Measurements from ENCODE around the gene ZNF667.

ZNF667 gene

GRCh38 chr19:56476651-56477428 lies at the start of gene ZNF667:
TSS of gene ZNF667 (minus strand) at chr19:56477345. CDS start at chr19:56462370, 14,975 bp downstream.
- peak in 1 of 2 donors; percentile 6 for DNase-seq (ENCODE audit: low read depth in 2 of 2)

- no peak for DNase-seq (ENCODE audit: low read depth in 2 of 2)
These were observed 48.2 kb upstream of the ZNF667 start for GRCh38 chr19:56525214-56525860.

- DNase-seq (ENCODE audit: low read depth in 2 of 2) = no peak
These were observed 31.2 kb upstream of the ZNF667 start for GRCh38 chr19:56508290-56508778.

- peak; percentile 63 to 73 for DNase-seq (ENCODE audit: low read depth in 2 of 2)
These were observed 30.5 kb upstream of the ZNF667 start, which contains the start of gene ZNF471 for GRCh38 chr19:56507446-56508289. TSS of gene ZNF471 (plus strand) at chr19:56507855. CDS start at chr19:56511572, 3,717 bp downstream.

GRCh38 chr19:56504581-56504980 lies 27.4 kb upstream of the ZNF667 start:
- DNase-seq (ENCODE audit: low read depth in 2 of 2) = no peak

DNA sequence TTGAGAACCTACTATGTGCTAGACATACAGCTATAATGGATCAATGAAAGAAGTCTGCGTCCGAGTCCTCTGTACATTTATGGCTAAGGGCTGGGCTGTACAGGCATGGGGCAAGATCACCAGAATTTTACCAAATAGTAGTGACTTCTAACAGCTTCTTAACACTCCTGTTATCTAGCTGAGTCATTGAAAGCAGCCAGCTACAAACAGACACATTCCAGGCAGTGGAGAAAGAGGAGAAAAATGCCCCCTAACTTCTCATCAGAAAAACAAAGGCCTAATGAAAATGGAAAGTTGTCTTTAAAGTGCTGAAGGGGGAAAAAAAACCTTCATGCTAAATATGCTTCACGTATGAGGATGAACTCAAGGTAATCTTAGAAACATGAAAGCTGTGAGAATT lies 14.3 kb upstream of the ZNF667 start:
- no peak for DNase-seq (ENCODE audit: low read depth in 2 of 2)

- peak in 1 of 2 donors; percentile 25 for DNase-seq (ENCODE audit: low read depth in 2 of 2)
These were observed 539 bp upstream of the ZNF667 start for GRCh38 chr19:56477429-56478338.

GRCh38 chr19:56476093-56476492 lies 1.1 kb downstream of the ZNF667 start:
- DNase-seq (ENCODE audit: low read depth in 2 of 2) = no peak

DNA sequence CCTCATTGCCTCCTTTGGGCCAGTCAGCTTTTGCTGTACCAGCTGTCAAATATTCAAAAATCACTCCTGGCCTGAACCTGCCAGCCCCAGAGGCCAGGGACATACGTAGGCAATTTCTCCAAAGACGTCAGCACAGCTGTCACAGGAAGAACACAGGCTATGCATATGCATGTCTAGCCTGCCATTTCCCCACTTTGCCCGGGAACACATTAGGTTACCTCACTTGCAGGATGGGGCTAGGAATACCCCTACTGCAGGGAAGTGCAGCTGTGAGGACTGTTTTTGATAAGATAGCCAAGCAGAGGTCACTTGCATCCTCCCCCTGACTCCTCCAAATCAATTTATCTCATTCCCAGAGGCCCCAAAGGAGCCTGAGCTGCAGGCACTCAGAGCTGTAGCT lies 2.8 kb downstream of the ZNF667 start:
- no peak for DNase-seq (ENCODE audit: low read depth in 2 of 2)

- no peak for DNase-seq (ENCODE audit: low read depth in 2 of 2)
These were observed 35.8 kb downstream of the ZNF667 start for GRCh38 chr19:56441206-56441792.

DNA sequence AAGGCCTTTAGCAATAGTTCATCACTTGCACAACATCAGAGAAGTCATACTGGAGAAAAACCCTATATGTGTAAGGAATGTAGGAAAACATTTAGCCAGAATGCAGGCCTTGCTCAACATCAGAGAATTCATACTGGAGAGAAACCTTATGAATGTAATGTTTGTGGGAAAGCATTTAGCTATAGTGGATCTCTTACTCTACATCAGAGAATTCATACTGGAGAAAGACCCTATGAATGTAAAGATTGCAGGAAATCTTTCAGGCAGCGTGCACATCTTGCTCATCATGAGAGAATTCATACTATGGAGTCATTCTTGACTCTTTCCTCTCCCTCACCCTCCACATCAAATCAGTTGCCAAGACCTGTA lies 53.2 kb downstream of the ZNF667 start:
- no peak for DNase-seq (ENCODE audit: low read depth in 2 of 2)

DNA sequence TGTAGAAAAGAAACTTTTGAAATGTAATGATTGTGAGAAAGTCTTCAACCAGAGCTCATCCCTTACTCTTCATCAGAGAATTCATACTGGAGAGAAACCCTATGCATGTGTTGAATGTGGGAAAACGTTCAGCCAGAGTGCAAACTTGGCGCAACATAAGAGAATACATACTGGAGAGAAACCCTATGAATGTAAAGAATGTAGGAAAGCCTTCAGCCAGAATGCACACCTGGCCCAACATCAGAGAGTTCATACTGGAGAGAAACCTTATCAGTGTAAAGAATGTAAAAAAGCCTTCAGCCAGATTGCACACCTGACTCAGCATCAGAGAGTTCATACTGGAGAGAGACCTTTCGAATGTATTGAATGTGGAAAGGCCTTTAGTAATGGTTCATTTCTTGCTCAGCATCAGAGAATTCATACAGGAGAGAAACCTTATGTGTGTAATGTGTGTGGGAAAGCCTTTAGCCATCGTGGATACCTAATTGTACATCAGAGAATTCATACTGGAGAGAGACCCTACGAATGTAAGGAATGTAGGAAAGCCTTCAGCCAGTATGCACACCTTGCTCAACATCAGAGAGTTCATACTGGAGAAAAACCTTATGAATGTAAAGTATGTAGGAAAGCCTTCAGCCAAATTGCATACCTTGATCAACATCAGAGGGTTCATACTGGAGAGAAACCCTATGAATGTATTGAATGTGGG lies 53.7 kb downstream of the ZNF667 start:
- no peak for DNase-seq (ENCODE audit: low read depth in 2 of 2)

GRCh38 chr19:56405062-56405461 lies 72.1 kb downstream of the ZNF667 start:
- DNase-seq (ENCODE audit: low read depth in 2 of 2) = no peak

- no peak for DNase-seq (ENCODE audit: low read depth in 2 of 2)
These were observed 72.5 kb downstream of the ZNF667 start for GRCh38 chr19:56404705-56405056.

DNA sequence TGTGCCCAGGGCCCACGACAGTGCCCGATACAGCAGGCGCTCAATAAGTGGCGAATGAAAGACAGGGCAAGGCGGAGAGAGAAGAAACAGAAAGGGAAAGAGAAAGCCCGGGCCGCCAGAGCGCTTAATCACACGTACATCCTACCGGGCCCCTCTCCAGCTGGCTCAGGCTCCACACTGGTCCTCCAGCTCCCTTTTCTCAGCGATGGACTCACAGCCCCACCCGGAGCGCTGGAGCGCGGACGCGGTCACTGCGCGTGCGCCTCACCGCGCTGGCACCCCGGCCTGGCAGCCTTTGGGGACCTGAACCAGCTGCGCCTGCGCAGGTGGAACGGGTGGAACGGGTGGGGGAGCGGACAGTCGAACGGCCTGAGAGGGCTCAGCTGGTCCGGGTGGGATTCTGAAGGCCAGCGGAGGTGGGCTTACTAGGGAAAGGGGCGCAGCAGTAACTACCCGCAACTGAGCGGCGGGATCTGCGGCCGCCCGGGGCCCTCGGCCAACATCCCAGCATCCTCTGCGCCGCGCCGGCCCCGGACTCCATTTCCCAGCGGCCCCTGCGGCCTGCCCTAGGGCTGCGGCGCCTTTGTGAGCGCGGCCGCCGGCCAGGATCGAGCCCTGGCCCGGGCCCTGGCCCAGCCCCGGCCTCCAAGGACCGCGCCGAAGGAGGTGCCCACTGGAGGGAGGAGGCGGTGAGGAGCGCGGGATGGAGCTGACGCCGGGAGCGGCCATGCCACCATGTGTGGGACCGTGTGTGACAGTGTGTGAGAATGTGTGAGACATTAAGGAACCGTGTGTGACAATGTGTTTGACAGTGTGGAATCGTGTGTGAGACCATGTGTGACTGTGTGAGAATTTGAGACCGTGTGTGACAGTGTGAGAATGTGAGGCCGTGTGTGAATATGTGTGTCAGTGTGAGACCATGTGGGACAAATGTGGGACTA lies 73.1 kb downstream of the ZNF667 start, which contains the start of gene ZNF583:
ZNF583 (plus strand) TSS at position 569 of the 941 bp plus-strand sequence. CDS start 2,783 bp downstream, outside the sequence.
- DNase-seq (ENCODE audit: low read depth in 2 of 2) = peak; percentile 77 to 80

- no peak for DNase-seq (ENCODE audit: low read depth in 2 of 2)
These were observed 73.9 kb downstream of the ZNF667 start for GRCh38 chr19:56403261-56403660.

GRCh38 chr19:56400485-56400884 lies 76.7 kb downstream of the ZNF667 start:
- DNase-seq (ENCODE audit: low read depth in 2 of 2) = no peak

DNA sequence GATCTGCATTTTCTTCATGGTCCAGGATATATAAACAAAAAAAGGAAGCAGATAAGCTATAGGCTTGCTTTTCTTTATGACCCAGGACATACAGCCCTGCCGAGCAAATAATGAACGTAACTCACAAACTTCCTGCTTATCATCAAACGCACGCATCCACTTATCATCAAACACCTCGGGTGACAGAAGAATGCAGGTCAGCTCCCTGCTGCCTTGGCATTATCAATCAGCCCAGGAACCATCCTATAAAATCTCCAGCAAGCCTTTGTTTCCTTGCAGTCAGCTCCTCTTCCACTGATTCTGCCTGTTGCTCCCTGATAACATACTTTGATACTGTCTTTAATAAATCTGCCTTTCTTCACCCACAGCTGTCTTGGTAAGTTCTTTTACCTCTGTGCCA lies 78.3 kb downstream of the ZNF667 start:
- no peak for DNase-seq (ENCODE audit: low read depth in 2 of 2)

All from activated CD4-positive, alpha-beta T cell treated with anti-CD3 and anti-CD28 coated beads for 24 hours (primary cell).